ENCODE data around the gene PRDX3.

DNA sequence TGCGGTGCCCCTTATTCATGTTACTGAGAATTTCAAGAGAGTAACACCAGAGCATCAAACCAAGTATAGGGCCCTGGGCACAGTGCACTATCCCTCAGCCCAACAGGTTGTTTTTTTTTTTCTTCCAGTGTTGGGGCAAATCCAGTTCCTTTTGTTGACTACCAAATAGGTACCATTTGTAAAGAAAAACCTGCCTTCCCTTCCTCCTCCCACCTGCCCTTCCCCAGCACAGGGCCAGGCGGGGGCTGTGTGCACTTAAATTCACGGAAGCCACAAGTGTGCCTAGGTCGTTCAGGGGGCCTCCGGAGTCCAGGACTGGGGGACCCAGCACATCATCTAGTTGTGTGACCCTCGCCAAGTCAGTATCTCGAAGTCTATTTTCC, 12.5 kb downstream of the PRDX3 start:
- TF ChIP-seq, protein P1, sequence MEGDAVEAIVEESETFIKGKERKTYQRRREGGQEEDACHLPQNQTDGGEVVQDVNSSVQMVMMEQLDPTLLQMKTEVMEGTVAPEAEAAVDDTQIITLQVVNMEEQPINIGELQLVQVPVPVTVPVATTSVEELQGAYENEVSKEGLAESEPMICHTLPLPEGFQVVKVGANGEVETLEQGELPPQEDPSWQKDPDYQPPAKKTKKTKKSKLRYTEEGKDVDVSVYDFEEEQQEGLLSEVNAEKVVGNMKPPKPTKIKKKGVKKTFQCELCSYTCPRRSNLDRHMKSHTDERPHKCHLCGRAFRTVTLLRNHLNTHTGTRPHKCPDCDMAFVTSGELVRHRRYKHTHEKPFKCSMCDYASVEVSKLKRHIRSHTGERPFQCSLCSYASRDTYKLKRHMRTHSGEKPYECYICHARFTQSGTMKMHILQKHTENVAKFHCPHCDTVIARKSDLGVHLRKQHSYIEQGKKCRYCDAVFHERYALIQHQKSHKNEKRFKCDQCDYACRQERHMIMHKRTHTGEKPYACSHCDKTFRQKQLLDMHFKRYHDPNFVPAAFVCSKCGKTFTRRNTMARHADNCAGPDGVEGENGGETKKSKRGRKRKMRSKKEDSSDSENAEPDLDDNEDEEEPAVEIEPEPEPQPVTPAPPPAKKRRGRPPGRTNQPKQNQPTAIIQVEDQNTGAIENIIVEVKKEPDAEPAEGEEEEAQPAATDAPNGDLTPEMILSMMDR (IDR thresholded peaks at IDR 0.05): no peak
- TF ChIP-seq, protein P2, sequence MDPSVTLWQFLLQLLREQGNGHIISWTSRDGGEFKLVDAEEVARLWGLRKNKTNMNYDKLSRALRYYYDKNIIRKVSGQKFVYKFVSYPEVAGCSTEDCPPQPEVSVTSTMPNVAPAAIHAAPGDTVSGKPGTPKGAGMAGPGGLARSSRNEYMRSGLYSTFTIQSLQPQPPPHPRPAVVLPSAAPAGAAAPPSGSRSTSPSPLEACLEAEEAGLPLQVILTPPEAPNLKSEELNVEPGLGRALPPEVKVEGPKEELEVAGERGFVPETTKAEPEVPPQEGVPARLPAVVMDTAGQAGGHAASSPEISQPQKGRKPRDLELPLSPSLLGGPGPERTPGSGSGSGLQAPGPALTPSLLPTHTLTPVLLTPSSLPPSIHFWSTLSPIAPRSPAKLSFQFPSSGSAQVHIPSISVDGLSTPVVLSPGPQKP (IDR thresholded peaks at IDR 0.05; ENCODE audit: low read depth, low read length): no peak
- TF ChIP-seq KDM1A (IDR thresholded peaks at IDR 0.05; ENCODE audit: low read depth): no peak
- no peak for TF ChIP-seq JUN (IDR thresholded peaks at IDR 0.05)
- no peak for TF ChIP-seq CBX8 (IDR thresholded peaks at IDR 0.05)
- TF ChIP-seq JUNB (IDR thresholded peaks at IDR 0.05): no peak
- no peak for TF ChIP-seq CHD4 (IDR thresholded peaks at IDR 0.05; ENCODE audit: borderline replicate concordance)
- TF ChIP-seq MYC (IDR thresholded peaks at IDR 0.05; ENCODE audit: borderline replicate concordance, low read length): no peak
- TF ChIP-seq SMC3 (IDR thresholded peaks at IDR 0.05): no peak
- no peak for TF ChIP-seq MAFK (IDR thresholded peaks at IDR 0.05; ENCODE audit: partially characterized antibody)
- TF ChIP-seq, protein P3, sequence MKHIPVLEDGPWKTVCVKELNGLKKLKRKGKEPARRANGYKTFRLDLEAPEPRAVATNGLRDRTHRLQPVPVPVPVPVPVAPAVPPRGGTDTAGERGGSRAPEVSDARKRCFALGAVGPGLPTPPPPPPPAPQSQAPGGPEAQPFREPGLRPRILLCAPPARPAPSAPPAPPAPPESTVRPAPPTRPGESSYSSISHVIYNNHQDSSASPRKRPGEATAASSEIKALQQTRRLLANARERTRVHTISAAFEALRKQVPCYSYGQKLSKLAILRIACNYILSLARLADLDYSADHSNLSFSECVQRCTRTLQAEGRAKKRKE (CRISPR knock-in tag; IDR thresholded peaks at IDR 0.05; ENCODE audit: low read depth): no peak
- no peak for TF ChIP-seq RAD21 (conservative IDR thresholded peaks at IDR 0.05 in 1 of 2, IDR thresholded peaks at IDR 0.05 in 1 of 2)
- no peak for TF ChIP-seq POLR2A (IDR thresholded peaks at IDR 0.05; ENCODE audit: low read length)
- TF ChIP-seq HOXA7 (CRISPR knock-in tag; IDR thresholded peaks at IDR 0.05): no peak

Data from A549 (cell line).